Esophagus squamous epithelium (tissue), 4 donors: ENCODE measurements around the gene SLC25A15.
A peak's percentile ranks its signal among the peaks of the same experiment; 100 is the strongest.

Experiments used
- CTCF ChIP-seq, 6 experiments: fragments of 450-650 bp in 4 of 6; fragments of 200-600 bp in 2 of 6; sonication (generic) in 2 of 6; IDR thresholded peaks; one replicate each; pipeline ENCODE4 v1.5.1; 2016 to 2019; ENCODE audit warnings: antibody characterized with exemption in 6 of 6, mild to moderate bottlenecking in 4 of 6, moderate library complexity in 4 of 6
- POLR2A ChIP-seq, 4 donors: fragments of 450-650 bp; IDR thresholded peaks; one replicate each; pipeline ENCODE4 v1.6.1; 2017; ENCODE audit warnings: antibody characterized with exemption in 4 of 4, mild to moderate bottlenecking in 4 of 4, moderate library complexity in 3 of 4

DNA sequence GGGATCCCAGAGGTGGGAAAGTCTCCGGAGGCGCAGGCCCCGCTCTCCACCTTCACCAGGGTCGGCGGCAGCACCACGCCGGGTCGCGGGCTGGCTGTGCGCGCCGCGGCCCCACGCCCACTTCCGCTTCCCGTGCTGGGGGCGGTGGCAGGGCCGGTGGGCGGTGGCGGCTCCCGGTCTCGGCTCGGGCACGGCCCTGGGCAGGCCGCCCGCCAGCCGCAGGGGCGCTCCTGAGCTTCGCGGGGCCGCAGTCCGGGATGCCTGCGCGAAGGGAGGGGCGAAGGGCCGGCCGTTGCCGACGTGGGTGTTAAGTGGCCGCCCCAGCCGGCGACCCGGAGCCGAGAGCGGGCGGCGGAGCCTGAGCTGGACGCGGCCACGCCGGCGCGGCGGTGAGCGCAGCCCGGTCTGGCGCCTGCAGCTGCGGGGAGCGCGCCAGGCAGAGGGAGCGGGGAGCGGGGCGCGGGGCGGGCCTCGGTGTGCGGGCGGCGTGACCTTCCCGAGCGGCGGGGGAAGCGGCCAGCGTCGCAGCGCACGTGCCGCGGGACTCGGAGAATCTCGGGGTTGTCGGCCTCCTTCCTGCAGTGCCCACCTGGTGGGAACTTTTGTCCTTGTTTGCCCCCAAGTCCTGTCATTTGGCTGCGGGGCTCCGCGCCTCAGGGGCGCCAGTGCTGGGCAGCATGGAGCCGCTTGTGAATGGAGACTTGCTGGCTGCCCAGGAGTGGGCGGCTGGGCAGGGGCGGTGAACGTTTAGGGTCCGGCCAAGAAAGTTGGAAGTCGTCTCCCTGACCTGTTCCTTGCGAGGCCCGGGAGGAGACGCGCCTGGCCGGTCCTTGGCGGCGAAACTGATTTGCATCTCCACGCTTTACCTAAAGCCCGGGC, at the start of gene SLC25A15:
- TF ChIP-seq POLR2A (IDR thresholded peaks at IDR 0.05): peak in 2 of 4 donors; percentile 26 to 37
- TF ChIP-seq CTCF (IDR thresholded peaks at IDR 0.05): peak in 2 of 6 experiments; percentile 20 to 38
